NCI-H1436 treated with DMSO at 0.1 percent for 48 hours (cell line): ENCODE measurements around the gene RFC3.

ENCODE experiments used
- DNase-seq: peaks from one replicate; lab custom pipeline; 2025; lab: John Stamatoyannopoulos, UW

The RFC3 gene

DNA sequence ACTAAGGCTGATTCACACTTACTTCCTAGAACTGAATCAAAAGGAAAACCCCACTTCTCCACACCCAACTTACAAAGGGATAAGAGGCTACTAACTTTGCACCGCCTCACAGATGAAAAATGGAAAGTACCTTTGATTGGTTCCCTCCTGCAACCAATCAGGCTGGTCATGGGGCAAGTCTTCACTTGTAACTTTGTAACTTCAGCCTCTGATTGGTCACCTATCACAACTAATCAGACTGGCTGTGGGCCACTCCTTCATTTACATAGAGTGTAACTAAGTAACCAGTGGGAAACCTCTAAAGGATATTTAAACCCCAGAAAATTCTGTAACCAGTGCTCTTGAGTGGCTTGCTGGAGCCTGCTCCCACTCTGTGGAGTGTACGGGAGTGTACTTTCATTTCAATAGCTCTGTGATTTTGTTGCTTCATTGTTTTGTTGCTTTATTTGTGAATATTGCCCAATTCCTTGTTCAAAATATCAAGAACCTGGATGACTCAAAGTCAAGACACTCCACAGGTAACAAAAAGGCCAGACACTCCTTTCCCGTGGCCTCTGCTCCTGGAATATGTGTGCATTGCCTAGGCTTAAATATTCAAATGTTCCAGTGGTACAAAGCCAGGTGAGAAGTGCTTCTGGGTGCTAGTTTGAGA is 50.5 kb downstream of the RFC3 start:
- DNase-seq = no peak

- no peak for DNase-seq
These were observed 51.1 kb downstream of the RFC3 start for GRCh38 chr13:33869005-33869404.

- DNase-seq = no peak
These were observed 52.2 kb downstream of the RFC3 start for GRCh38 chr13:33870046-33870668.

GRCh38 chr13:33871207-33872004 is 53.5 kb downstream of the RFC3 start:
- DNase-seq = no peak

DNA sequence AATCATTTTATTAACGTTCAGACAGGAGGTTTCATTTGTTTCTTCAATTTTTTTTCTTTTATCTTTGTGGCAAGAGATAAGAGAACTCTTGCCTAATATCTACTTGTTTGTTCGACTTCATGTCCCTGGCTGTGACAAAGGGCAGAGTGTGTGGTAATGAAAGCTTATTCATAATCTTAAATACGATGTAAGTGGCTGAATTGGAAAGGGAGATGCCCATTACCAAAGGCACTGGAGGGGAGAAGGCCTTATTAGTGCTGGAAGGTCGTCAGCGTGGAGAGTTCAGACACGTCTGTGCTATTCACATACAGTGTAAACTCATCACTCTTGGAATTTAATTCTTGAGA is 54.0 kb downstream of the RFC3 start:
- DNase-seq = no peak

DNA sequence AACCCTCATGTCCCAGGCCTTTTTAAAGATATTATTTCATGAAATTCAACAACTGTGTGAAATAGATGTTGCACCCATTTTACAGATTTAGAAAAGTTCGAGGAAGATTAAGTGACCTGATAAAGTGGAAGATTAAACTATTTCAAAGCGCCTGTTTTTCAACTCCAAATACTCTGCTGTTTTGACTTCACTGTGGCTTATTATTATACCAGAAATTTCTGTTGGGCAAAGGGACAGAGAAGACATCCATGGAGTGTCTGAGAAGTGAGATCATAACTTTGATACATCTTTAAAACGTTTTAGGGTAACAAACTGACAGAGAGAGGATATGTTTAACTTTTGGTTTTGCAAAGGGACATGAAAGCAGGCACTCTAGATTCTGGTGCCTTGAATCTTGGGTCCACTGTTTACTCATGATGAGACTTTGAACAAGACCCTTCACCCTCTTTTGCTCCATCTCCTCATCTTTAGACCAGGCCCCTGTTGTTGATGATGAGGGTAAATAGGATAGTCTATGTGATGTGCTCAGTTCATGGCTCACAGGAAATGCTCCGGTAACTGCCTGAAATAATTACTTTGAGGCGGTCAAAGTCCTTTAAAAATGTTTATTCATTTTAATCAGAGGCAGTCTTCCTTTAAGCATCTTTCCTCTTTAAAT is 55.4 kb downstream of the RFC3 start:
- no peak for DNase-seq

DNA sequence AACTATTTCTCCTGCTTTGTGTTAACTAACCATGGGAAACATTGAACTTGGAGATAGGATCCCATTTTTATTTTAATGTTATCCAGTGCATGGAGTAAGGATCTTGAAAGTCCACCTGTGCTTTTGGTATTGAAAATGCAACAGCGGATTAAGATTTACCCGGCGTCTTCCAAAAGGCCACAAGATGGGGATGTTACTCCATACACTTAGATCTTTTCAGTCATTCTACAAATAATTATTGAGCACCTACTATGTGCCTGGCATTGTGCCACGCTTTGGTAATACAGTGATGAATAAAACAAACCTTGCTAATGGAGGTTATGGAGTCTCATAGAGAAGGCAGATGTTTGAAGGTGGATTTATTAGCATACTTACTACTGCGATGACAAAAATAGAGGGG is 56.9 kb downstream of the RFC3 start:
- no peak for DNase-seq

- no peak for DNase-seq
These were observed 57.9 kb downstream of the RFC3 start for GRCh38 chr13:33875618-33876401.

GRCh38 chr13:33876716-33877394 is 58.9 kb downstream of the RFC3 start:
- DNase-seq = no peak

DNA sequence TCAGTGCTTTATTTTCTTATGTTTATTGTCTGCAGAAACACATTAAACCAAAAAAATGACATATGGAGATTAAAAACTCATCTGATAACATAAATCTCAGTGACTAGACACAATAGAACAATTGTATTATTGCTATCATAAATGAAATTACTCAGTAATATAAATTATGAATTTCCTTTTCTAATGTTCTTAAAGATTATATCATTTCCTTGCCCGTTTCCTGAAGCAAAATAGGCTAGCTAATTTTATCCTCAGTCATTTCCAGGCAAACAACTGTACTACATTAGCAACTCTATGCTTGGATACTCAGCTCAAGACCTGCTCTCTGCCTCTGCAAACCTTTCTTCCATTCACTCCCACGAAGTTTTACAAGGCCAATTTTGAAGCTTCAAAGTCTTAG is 61.2 kb downstream of the RFC3 start:
- DNase-seq = no peak

DNA sequence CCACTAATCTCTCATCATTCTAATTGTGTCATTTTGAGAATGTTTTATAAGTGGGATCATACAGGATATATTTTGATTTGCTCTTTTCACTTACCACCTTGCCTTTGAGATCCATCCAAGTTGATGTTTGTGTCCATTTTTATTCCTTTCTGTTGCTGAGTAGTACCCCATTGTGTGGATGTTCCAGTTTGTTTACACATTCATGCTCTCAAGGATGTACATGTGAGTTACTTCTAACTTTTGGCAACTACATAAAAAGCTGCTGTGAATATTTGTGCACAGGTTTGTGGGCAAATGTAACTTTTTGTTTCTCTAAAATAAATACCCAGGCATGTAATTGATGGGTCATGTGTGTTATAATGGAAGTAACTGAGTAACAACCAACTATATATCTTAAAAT is 64.9 kb downstream of the RFC3 start:
- no peak for DNase-seq

DNA sequence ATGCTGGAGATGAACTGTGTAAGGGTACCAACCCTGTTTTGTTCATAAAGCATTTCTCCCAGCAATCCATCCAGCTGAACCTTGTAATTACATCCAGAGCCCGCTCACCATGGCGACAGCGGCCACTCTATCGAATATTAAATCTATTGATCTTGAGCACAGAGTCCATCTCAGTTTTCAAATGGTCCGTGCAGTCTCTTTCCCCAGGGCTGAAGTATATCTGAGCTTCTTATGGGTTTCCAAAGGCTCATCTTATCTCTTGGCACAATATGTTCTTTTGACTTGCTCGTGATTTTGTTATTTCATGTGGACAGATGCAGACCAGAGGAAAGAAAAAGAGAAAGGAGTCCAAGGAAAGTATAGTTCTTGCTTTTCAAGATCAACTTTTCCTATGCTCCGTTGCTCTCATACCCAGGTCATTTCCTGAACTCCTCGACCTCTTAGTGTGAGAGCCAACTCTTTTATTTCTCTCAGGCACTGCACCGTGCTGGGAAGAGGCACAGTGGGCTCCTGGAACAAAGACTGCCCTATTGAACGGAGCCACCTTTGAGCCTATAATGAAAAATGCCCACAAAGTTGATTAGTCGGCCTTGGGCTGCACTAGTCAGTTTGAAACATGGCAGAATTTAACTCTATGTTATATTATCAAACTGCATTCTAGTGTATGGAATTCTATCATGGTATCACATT is 66.7 kb downstream of the RFC3 start:
- no peak for DNase-seq
